Upper lobe of left lung (tissue), 6 donors: Measurements from ENCODE around the gene APH1A. TPM values are rescaled to one million over a fixed set of nuclear protein-coding genes. Genes with fewer than 3 reads are reported as not detected.

Experiments used
- ATAC-seq, 2 donors: fragments of 200-7000 bp; cut with Tn5 transposase; one replicate each; pipeline ENCODE4 v1.9.1; 2022; ENCODE audit warnings: mild to moderate bottlenecking in 2 of 2, moderate library complexity in 2 of 2; ENCODE audit not compliant: low FRiP score in 2 of 2
- DNase-seq, 2 donors: peaks; one replicate each; pipeline ENCODE4 v3.0.0-alpha.2; 2019 to 2020
- H3K27ac ChIP-seq, 4 donors: fragments of 200-600 bp; sonication (generic); one replicate each; pipeline ENCODE4 v1.5.1; 2016 to 2019
- H3K27me3 ChIP-seq, 4 donors: fragments of 200-600 bp; sonication (generic); one replicate each; pipeline ENCODE4 v1.5.1; 2017 to 2019
- H3K36me3 ChIP-seq, 4 donors: fragments of 200-600 bp; sonication (generic); one replicate each; pipeline ENCODE4 v1.5.1; 2016 to 2019
- H3K4me1 ChIP-seq, 4 donors: fragments of 200-600 bp; sonication (generic); one replicate each; pipeline ENCODE4 v1.5.1; 2018 to 2019
- H3K4me3 ChIP-seq, 4 donors: fragments of 200-600 bp; sonication (generic); one replicate each; pipeline ENCODE4 v1.5.1; 2017 to 2019; ENCODE audit warnings: mild to moderate bottlenecking in 2 of 4, moderate library complexity in 1 of 4
- H3K9me3 ChIP-seq, 4 donors: fragments of 200-600 bp; sonication (generic); one replicate each; pipeline ENCODE4 v1.5.1; 2018 to 2019
- EP300 ChIP-seq, 4 donors: sonication (generic); formaldehyde crosslinking; IDR thresholded peaks; one replicate each; pipeline ENCODE4 v1.5.1; 2017; ENCODE audit warnings: antibody characterized with exemption in 4 of 4, control low read depth in 2 of 4
- POLR2A ChIP-seq, 4 donors: fragments of 450-650 bp; IDR thresholded peaks; one replicate each; pipeline ENCODE4 v1.5.1; 2016 to 2017; ENCODE audit warnings: antibody characterized with exemption in 4 of 4, mild to moderate bottlenecking in 2 of 4
- POLR2AphosphoS5 ChIP-seq, 2 donors: sonication (generic); formaldehyde crosslinking; IDR thresholded peaks; one replicate each; pipeline ENCODE4 v1.5.1; 2017; ENCODE audit warnings: antibody characterized with exemption in 2 of 2
- WGBS, 2 donors: methylation state at CpG; one replicate each; pipeline ENCODE4 v1.1.5; 2017 to 2018; 5-methylcytosine and 5-hydroxymethylcytosine counted together
- total RNA-seq, 6 donors: library from RNA; depleted of rRNA in 4 of 6; stranded (reverse); fragments of >200 nt in 4 of 6; gene quantifications; one replicate each; pipeline versions ENCODE4 v1.1.0 to v1.2.1, GENCODE V29; 2016 to 2021
- TF ChIP-seq, protein P1 (sequence below), 6 experiments: fragments of 450-650 bp in 4 of 6; fragments of 200-600 bp in 2 of 6; sonication (generic) in 2 of 6; IDR thresholded peaks; one replicate each; pipeline ENCODE4 v1.5.1; 2016 to 2019; ENCODE audit warnings: antibody characterized with exemption in 6 of 6
- donor health status: DM: no; HTN: no; CAD: no; lungs with moderate emphysema.
- donor health status: DM: no; HTN: yes; CAD: no; lungs with severe emphysema.

APH1A gene
- total RNA-seq, 6 donors from 2014 or later = 71.2 to 169 (median 101) TPM

- DNase-seq (no peak), ATAC-seq (no peak)
- Histone ChIP-seq H3K27ac (peak overlapping the region in 2 of 4 donors; percentile 99 to 100), H3K4me1 (peaks cover 9 to 20% (median 17%) of the 10 kb centered on the region in 4 donors), H3K9me3 (no peaks in the 10 kb centered on the region), H3K36me3 (no peaks in the 10 kb centered on the region), H3K27me3 (no peaks in the 10 kb centered on the region), H3K4me3 (peak overlapping the region; percentile 38 to 90 (median 70))
- WGBS, 2 donors = 40 to 42% methylated on average over 10 of the region's 10 CpGs
- no peak for TF ChIP-seq EP300 (IDR thresholded peaks at IDR 0.05)
- TF ChIP-seq, protein P1, sequence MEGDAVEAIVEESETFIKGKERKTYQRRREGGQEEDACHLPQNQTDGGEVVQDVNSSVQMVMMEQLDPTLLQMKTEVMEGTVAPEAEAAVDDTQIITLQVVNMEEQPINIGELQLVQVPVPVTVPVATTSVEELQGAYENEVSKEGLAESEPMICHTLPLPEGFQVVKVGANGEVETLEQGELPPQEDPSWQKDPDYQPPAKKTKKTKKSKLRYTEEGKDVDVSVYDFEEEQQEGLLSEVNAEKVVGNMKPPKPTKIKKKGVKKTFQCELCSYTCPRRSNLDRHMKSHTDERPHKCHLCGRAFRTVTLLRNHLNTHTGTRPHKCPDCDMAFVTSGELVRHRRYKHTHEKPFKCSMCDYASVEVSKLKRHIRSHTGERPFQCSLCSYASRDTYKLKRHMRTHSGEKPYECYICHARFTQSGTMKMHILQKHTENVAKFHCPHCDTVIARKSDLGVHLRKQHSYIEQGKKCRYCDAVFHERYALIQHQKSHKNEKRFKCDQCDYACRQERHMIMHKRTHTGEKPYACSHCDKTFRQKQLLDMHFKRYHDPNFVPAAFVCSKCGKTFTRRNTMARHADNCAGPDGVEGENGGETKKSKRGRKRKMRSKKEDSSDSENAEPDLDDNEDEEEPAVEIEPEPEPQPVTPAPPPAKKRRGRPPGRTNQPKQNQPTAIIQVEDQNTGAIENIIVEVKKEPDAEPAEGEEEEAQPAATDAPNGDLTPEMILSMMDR (IDR thresholded peaks at IDR 0.05) = peak in 1 of 6 experiments; percentile 1
Measured at GRCh38 chr1:150236614-150237100, 32.2 kb downstream of the APH1A start.

- DNase-seq (peak; percentile 91 to 96), ATAC-seq (peak; percentile 96 to 98)
- Histone ChIP-seq H3K27me3 (no peaks in the 10 kb centered on the region), H3K4me3 (peak within 1 kb of the TSS; percentile 65 to 93 (median 82)), H3K36me3 (peaks cover 0 to 4% (median 0%) of the 10 kb centered on the region in 4 donors), H3K27ac (peak within 1 kb of the TSS; percentile 97 to 100 (median 99)), H3K9me3 (no peaks in the 10 kb centered on the region), H3K4me1 (peaks cover 9 to 20% (median 17%) of the 10 kb centered on the region in 4 donors)
- 0% methylated on average over 30 to 33 of the region's 33 CpGs for WGBS, 2 donors
- TF ChIP-seq POLR2AphosphoS5 (IDR thresholded peaks at IDR 0.05) (peak; percentile 95 to 96), EP300 (IDR thresholded peaks at IDR 0.05) (no peak), POLR2A (IDR thresholded peaks at IDR 0.05) (peak in 3 of 4 donors; percentile 77 to 91 (median 91))
- TF ChIP-seq, protein P1 (IDR thresholded peaks at IDR 0.05) = peak in 4 of 6 experiments; percentile 9 to 31 (median 26)
Measured at GRCh38 chr1:150235852-150236613, 32.8 kb downstream of the APH1A start, which contains the start of gene ANP32E. TSS of gene ANP32E (minus strand) at chr1:150236112. CDS start at chr1:150235786, 326 bp downstream.

- Histone ChIP-seq H3K4me1 (peaks cover 9 to 20% (median 17%) of the 10 kb centered on the region in 4 donors), H3K36me3 (peaks cover 0 to 5% (median 0%) of the 10 kb centered on the region in 4 donors), H3K27ac (peak overlapping the region; percentile 97 to 100 (median 99)), H3K4me3 (peak overlapping the region; percentile 65 to 93 (median 82)), H3K27me3 (no peaks in the 10 kb centered on the region), H3K9me3 (no peaks in the 10 kb centered on the region)
- ATAC-seq (peak in 1 of 2 donors; percentile 37), DNase-seq (no peak)
- WGBS, 2 donors = 0 to 1% methylated on average over 12 to 27 of the region's 27 CpGs
- TF ChIP-seq POLR2AphosphoS5 (IDR thresholded peaks at IDR 0.05) (no peak), EP300 (IDR thresholded peaks at IDR 0.05) (no peak), POLR2A (IDR thresholded peaks at IDR 0.05) (no peak)
- TF ChIP-seq, protein P1 (IDR thresholded peaks at IDR 0.05) = no peak
Measured at GRCh38 chr1:150235294-150235851, 33.4 kb downstream of the APH1A start.

DNA sequence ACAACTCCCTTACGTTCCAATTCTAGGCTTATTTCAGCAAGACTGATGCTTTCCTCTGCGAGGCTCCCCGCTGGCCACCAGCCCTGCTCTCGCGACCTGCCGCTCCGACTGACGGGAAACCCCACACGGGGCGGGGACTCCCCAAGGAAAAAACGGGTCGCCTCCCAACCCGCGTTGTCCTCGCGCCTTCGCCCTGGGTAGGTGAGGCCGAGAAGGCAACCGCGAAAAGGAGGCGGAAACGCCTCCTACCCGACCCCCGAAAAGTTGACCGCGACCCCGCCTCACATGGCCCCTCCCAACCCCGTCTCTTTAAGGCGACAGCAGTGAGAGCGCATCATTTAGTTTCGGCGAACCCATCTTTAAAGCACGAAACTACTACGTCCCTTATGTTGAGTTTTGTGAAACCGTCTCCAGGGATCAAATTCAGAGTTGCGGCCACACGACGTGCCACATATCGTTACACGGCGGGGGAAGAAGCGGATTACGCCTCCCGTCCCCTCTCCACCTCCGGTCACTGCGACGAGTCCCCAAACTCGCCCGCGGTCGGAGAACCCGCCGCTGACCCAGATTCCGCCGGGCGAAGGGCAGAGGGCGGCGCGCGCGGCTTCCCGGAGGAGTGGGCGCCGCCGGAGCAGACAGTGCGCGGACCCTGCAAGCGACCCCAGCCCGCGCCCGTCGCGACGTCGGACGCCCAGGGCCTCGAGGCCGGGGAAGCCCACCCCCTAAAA, 34.1 kb downstream of the APH1A start:
- 0% methylated on average over 13 to 75 of the region's 78 CpGs for WGBS, 2 donors
- Histone ChIP-seq H3K27me3 (no peaks in the 10 kb centered on the region), H3K36me3 (peaks cover 0 to 10% (median 0%) of the 10 kb centered on the region in 4 donors), H3K27ac (peak overlapping the region; percentile 97 to 100 (median 99)), H3K9me3 (no peaks in the 10 kb centered on the region), H3K4me1 (peaks cover 9 to 20% (median 17%) of the 10 kb centered on the region in 4 donors), H3K4me3 (peak overlapping the region; percentile 65 to 93 (median 82))
- TF ChIP-seq, protein P1 (IDR thresholded peaks at IDR 0.05) = no peak
- TF ChIP-seq POLR2A (IDR thresholded peaks at IDR 0.05) = peak in 3 of 4 donors; percentile 51 to 81 (median 76)
- TF ChIP-seq EP300 (IDR thresholded peaks at IDR 0.05) = peak in 1 of 4 donors; percentile 30
- TF ChIP-seq POLR2AphosphoS5 (IDR thresholded peaks at IDR 0.05) = peak; percentile 87 to 94
- ATAC-seq = peak; percentile 74 to 76
- peak; percentile 90 to 92 for DNase-seq
